HepG2 (cell line): ENCODE results near the gene DNAJC11. TPM values are rescaled to one million over a fixed set of nuclear protein-coding genes. Genes with fewer than 3 reads are reported as not detected.

ENCODE experiments used
- ATAC-seq: fragments of 200-7000 bp; cut with Tn5 transposase; 3 replicates; pipeline ENCODE4 v1.9.1; 2020; ENCODE audit warnings: mild to moderate bottlenecking, moderate library complexity
- BruUV-seq: library from RNA; stranded (reverse); fragments of 400-500 nt; replicated peaks from 2 replicates; lab custom pipeline; 2021; lab: Mats Ljungman, UMichigan
- CTCF ChIA-PET: fragments of 300-600 bp; formaldehyde crosslinking; extraction: SDS; loops from one replicate; lab custom pipeline; 2021; ENCODE audit warnings: low total read pairs, inconsistent platforms, low intra/inter-chr PET ratio; lab: Yijun Ruan, JAX
- POLR2A ChIA-PET: fragments of 350-600 bp; sonication (Branson Sonifier 250); formaldehyde crosslinking; loops from one replicate; lab custom pipeline; 2020; ENCODE audit warnings: antibody characterized with exemption, inconsistent platforms; lab: Yijun Ruan, JAX
- DNase-seq: peaks from one replicate; pipeline ENCODE4 v3.0.0-alpha.2; 2015; ENCODE audit warnings: low spot score
- FAIRE-seq: peaks from 3 replicates; lab custom pipeline; 2011; peaks lifted over from hg19 to GRCh38; lab: Jason Lieb, UNC
- H2AFZ ChIP-seq: one replicate; pipeline ENCODE4 v1.6.1; 2011; ENCODE audit warnings: low read length, inconsistent platforms
- H3K27ac ChIP-seq: fragments of 300-600 bp; 3 replicates; pipeline ENCODE4 v1.8.0; 2011; ENCODE audit warnings: mixed run types, mild to moderate bottlenecking, mixed read lengths, low read length, inconsistent platforms; ENCODE audit not compliant: insufficient read depth; ENCODE audit errors: extremely low read length
- H3K27me3 ChIP-seq, 2 experiments: fragments of 200-600 bp in 1 of 2; 2 replicates in 1 of 2; 3 replicates in 1 of 2; pipeline versions ENCODE4 v1.6.0 to v1.8.0; 2011; ENCODE audit warnings: low read length in 2 of 2, mild to moderate bottlenecking in 2 of 2, moderate library complexity in 2 of 2, inconsistent platforms in 1 of 2; ENCODE audit not compliant: insufficient read depth in 2 of 2, control insufficient read depth in 1 of 2
- H3K36me3 ChIP-seq, 2 experiments: fragments of 200-600 bp in 1 of 2; replicated peaks in 1 of 2; 2 replicates in 1 of 2; 3 replicates in 1 of 2; pipeline versions ENCODE4 v1.5.1 to v1.8.0; 2011; ENCODE audit warnings: low read length in 2 of 2, inconsistent platforms in 1 of 2; ENCODE audit not compliant: insufficient read depth in 2 of 2, control insufficient read depth in 1 of 2
- H3K4me1 ChIP-seq: 2 replicates; pipeline ENCODE4 v1.5.1; 2012; ENCODE audit warnings: low read length, inconsistent platforms; ENCODE audit not compliant: insufficient read depth
- H3K4me2 ChIP-seq: 2 replicates; pipeline ENCODE4 v1.6.0; 2011; ENCODE audit warnings: low read depth, low read length, inconsistent platforms
- H3K4me3 ChIP-seq, 3 experiments: fragments of 200-600 bp in 1 of 3; sonication (generic), shearing (Covaris generic) in 1 of 3; replicated peaks in 1 of 3; 2 replicates each; pipeline ENCODE4 v1.5.1; 2011 to 2016; ENCODE audit warnings: low read length in 3 of 3, inconsistent platforms in 2 of 3, low read depth in 2 of 3, mild to moderate bottlenecking in 2 of 3, control low read depth in 1 of 3, mixed read lengths in 1 of 3; ENCODE audit not compliant: insufficient read depth in 1 of 3
- H3K79me2 ChIP-seq: one replicate; pipeline ENCODE4 v1.6.1; 2011; ENCODE audit warnings: low read length, inconsistent platforms; ENCODE audit not compliant: insufficient read depth
- H3K9ac ChIP-seq: 2 replicates; pipeline ENCODE4 v1.6.0; 2011; ENCODE audit warnings: mild to moderate bottlenecking, low read depth, low read length, inconsistent platforms; ENCODE audit not compliant: insufficient read depth
- H3K9me3 ChIP-seq: 2 replicates; pipeline ENCODE4 v1.5.1; 2012; ENCODE audit warnings: mild to moderate bottlenecking, low read length
- H4K20me1 ChIP-seq: 2 replicates; pipeline ENCODE4 v1.6.0; 2011; ENCODE audit warnings: inconsistent platforms, mild to moderate bottlenecking, low read length, moderate library complexity; ENCODE audit not compliant: insufficient read depth
- CTCF ChIP-seq: sonication (generic); formaldehyde crosslinking; IDR thresholded peaks from 2 replicates; pipeline ENCODE4 v1.5.0; 2020; ENCODE audit warnings: mild to moderate bottlenecking, missing genetic modification reagents, moderate library complexity
- E2F2 ChIP-seq: sonication (generic); formaldehyde crosslinking; IDR thresholded peaks from 2 replicates; pipeline ENCODE4 v1.4.0; 2020; ENCODE audit warnings: missing genetic modification reagents, borderline replicate concordance
- ETS1 ChIP-seq: sonication (generic); formaldehyde crosslinking; IDR thresholded peaks from 2 replicates; pipeline ENCODE4 v1.4.0; 2020; ENCODE audit warnings: missing genetic modification reagents
- GZF1 ChIP-seq: sonication (generic); formaldehyde crosslinking; IDR thresholded peaks from 2 replicates; pipeline ENCODE4 v1.5.1; 2020; ENCODE audit warnings: mild to moderate bottlenecking, missing genetic modification reagents
- KDM1A ChIP-seq: IDR thresholded peaks from 2 replicates; pipeline ENCODE4 v1.6.1; 2016; ENCODE audit warnings: missing compliant biosample characterization
- KLF15 ChIP-seq: sonication (generic); formaldehyde crosslinking; IDR thresholded peaks from 2 replicates; pipeline ENCODE4 v1.8.1; 2023; ENCODE audit warnings: borderline replicate concordance, mild to moderate bottlenecking, inconsistent platforms, missing genetic modification reagents, mixed read lengths
- NFATC3 ChIP-seq: sonication (generic); formaldehyde crosslinking; IDR thresholded peaks from 2 replicates; pipeline ENCODE4 v1.5.1; 2020; ENCODE audit warnings: mild to moderate bottlenecking, missing genetic modification reagents
- TFDP1 ChIP-seq: IDR thresholded peaks from 2 replicates; pipeline ENCODE4 v1.6.1; 2016; ENCODE audit warnings: missing compliant biosample characterization, missing genetic modification reagents, borderline replicate concordance
- U2AF2 ChIP-seq: fragments of 200-400 bp; formaldehyde crosslinking; IDR thresholded peaks from 2 replicates; pipeline ENCODE4 v1.6.1; 2017; ENCODE audit warnings: low read depth, mild to moderate bottlenecking, low read length
- ZFP36 ChIP-seq: fragments of 150-350 bp; IDR thresholded peaks from 2 replicates; pipeline ENCODE4 v1.6.1; 2018; ENCODE audit warnings: borderline replicate concordance, low read length, low read depth; ENCODE audit not compliant: partially characterized antibody
- ZKSCAN8 ChIP-seq: IDR thresholded peaks from 2 replicates; pipeline ENCODE4 v1.6.1; 2016; ENCODE audit warnings: borderline replicate concordance, missing genetic modification reagents, missing compliant biosample characterization
- ZNF260 ChIP-seq: sonication (generic); formaldehyde crosslinking; IDR thresholded peaks from 2 replicates; pipeline ENCODE4 v1.4.0; 2020; ENCODE audit warnings: missing genetic modification reagents, low read depth, mild to moderate bottlenecking, borderline replicate concordance
- ZNF790 ChIP-seq: sonication (generic); formaldehyde crosslinking; IDR thresholded peaks from 2 replicates; pipeline ENCODE4 v1.8.0; 2022; ENCODE audit warnings: missing genetic modification reagents, mild to moderate bottlenecking, borderline replicate concordance
- WGBS: methylation state at CpG from one replicate; pipeline ENCODE4 v1.1.6; 2017; ENCODE audit warnings: low lambda C conversion rate; 5-methylcytosine and 5-hydroxymethylcytosine counted together
- in situ Hi-C: cut with HindIII; loops from 2 replicates; pipeline ENCODE4 v1.10.0; 2017; ENCODE audit warnings: low pct_unique_long_range_greater_than_20kb; ENCODE audit not compliant: extremely low pct_ligation_motif_present
- intact Hi-C: fragments of 100-400 bp; cut with micrococcal nuclease; formaldehyde crosslinking; loops from one replicate; pipeline ENCODE4 v1.10.0; 2022; ENCODE audit not compliant: unreplicated experiment
- polyA plus RNA-seq, 8 experiments: library from polyadenylated mRNA; depleted of rRNA in 3 of 8; stranded (reverse) in 7 of 8; unstranded in 1 of 8; fragments of >200 nt; fragmentation: Illumina TruSeq in 4 of 8; extraction: Trizol in 4 of 8; gene quantifications; 2 replicates each; pipeline versions ENCODE4 v1.2.1 to v1.2.3, GENCODE V29; 2011 to 2016; ENCODE audit warnings: low read depth in 4 of 8, missing spikeins in 1 of 8, mixed read lengths in 1 of 8; ENCODE audit not compliant: insufficient read depth in 1 of 8
- total RNA-seq, 5 experiments: library from RNA; depleted of rRNA; stranded (reverse); fragments of >200 nt; fragmentation: Illumina TruSeq; extraction: Trizol; gene quantifications; 2 replicates each; pipeline ENCODE4 v1.2.3, GENCODE V29; 2016; ENCODE audit warnings: low read depth in 1 of 5

The DNAJC11 gene
- total and polyA plus RNA-seq, 2 of the 13 experiments (the other 11 are each of a cell fraction or from before 2014, with no cell fraction given), result 25.1 to 47.6 TPM

GRCh38 chr1:6674771-6675170 is 26.8 kb downstream of the DNAJC11 start:
- Histone ChIP-seq H3K36me3 (peaks cover 20 to 61% of the 10 kb centered on the region in 2 experiments), H3K79me2 (peaks cover 2% of the 10 kb centered on the region), H3K4me3 (no peak overlapping the region), H4K20me1 (no peaks in the 10 kb centered on the region), H3K4me2 (no peak overlapping the region), H3K9me3 (no peaks in the 10 kb centered on the region), H3K9ac (no peak overlapping the region), H3K27me3 (no peaks in the 10 kb centered on the region), H3K27ac (no peak overlapping the region), H2AFZ (no peak overlapping the region), H3K4me1 (no peaks in the 10 kb centered on the region)
- ChIA-PET POLR2A (no interaction called here), CTCF (no interaction called here)
- intact Hi-C loops, result no loop called here
- no peak for FAIRE-seq
- TF ChIP-seq U2AF2 (no peak), KLF15 (no peak), ZNF790 (CRISPR knock-in tag) (no peak), KDM1A (no peak), E2F2 (CRISPR knock-in tag) (no peak), TFDP1 (CRISPR knock-in tag) (no peak), ZKSCAN8 (CRISPR knock-in tag) (no peak), ZFP36 (no peak), NFATC3 (no peak), ETS1 (CRISPR knock-in tag) (no peak), ZNF260 (CRISPR knock-in tag) (no peak), GZF1 (CRISPR knock-in tag) (no peak), CTCF (CRISPR knock-in tag) (no peak)
- BruUV-seq, result no TSS peak
- 95% methylated on average over 1 of the region's 1 CpG for WGBS
- no peak for DNase-seq
- no peak for ATAC-seq
- in situ Hi-C loops, result no loop called here
